HG02840 (cell line): ENCODE measurements around the gene HEATR1.
"Not testable (repeated sequence)": the region's sequence is repeated elsewhere in the genome, so short reads cannot be mapped to it uniquely, and the experiment has no call there.

Experiments
- ATAC-seq: cut with Tn5 transposase; IDR thresholded peaks from one replicate; pipeline ENCODE4 v1.9.1; 2021; ENCODE audit warnings: mild to moderate bottlenecking, moderate library complexity, moderate number of reproducible peaks; ENCODE audit not compliant: unreplicated experiment, low FRiP score

Gene HEATR1

DNA sequence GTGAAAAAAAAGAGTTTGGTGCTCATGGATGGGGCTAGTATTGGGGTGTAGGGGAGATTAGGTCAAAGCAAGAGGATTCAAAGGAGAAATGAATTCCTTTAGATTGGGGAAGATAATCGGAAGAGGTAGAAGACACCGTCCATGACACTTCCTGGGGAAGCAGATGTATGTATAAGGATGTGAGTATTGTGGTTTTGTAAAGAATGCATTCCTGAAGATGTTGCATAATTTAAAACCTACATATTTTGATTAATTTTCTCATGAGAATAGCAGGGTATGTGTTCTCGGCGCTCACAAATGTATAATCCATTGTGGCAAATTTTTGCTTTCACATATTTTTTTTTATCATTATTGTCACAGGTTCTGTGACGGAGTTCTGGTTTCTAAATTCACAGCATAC is 86.0 kb downstream of the HEATR1 start:
- ATAC-seq, result no peak

DNA sequence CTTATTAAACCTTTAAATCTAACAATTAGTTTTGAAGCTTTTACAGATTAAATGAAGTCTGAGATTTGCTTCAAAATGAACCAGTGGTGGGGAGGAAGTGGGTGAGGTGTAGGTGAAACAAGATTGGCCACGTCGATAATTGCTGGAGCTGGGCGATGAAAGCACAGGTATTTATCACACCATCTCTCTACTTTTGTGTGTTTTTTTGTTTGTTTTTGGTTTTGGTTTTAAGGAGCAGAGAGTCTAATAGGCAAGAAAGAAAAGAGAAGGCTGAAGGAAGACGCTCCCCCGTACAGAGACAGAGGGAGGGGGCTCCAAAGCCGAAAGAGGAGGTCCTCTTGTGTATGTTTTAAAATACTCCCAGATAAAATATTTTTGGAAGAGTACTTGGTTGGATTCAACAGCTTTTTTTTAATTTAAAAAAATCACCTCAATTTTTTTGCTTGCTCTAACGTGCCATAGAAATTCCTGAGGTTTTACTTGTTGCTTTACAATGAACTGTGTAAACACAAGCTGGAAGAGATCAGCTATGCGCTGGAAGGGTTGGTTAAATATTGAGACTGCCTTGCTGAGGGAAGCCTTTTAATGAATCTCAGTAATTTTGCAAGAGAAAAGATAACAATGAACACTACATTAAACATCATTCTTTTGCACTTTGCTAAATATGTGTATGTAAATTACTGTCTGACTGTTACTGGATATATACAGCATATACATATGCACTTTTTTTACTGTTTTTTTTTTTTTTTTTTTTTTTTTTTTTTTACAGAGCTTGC is 87.2 kb downstream of the HEATR1 start:
- ATAC-seq, result no peak

DNA sequence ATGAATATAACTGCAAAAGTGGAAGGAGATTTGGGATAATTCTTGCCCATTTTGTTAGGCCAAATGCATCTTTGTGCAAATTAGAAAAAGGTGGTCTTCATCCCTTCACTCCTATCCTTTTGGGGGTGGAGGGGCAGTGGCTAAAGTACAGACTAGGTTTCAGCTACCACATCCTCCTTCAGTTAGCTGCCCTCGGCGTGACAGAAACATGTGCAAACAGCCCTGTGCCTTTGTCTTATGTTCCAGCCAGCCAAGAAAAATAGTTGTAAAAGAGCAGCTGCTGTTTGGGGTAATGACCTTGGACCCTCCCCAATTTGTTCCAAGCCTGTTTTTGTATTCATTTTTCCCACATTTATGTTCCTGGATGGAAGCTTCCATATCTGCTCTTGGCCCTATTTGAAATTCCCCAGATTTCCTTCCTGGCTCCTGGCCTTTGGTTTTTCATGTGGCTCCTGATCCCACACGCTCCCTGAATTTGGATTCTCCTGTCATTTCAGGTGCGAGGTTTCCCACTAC is 88.8 kb downstream of the HEATR1 start:
- no peak for ATAC-seq

- no peak for ATAC-seq
Observed at GRCh38 chr1:236514703-236515442, 89.4 kb downstream of the HEATR1 start.

DNA sequence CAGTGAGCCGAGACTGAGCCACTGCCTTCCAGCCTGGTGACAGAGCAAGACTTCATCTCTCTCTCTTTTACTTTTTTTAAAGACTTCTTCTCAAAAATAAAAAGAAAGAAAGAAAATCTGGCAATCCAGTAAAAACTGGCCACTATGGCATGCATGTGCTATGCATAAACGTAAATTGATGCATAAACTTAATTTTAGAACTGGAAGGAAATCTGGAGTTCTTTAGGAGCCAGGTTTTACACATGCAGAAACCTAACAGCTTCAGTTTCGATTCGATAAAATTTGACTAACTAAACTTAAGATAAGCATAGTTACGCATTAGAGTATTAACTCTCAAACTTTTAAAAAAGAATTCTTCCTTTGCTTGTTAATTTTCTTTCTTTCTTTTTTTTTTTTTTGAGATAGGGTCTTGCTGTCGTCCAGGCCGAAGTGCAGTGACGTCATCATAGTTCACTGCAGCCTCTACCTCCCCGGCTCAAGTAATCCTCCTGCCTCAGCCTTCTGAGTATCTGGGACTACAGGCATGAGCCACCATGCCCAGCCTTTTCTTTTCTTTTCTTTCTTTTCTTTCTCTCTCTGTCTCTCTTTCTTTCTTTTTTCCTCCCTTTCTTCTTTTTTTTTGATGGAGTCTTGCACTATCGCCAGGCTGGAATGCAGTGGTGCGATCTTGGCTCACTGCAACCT is 92.4 kb downstream of the HEATR1 start:
- no peak for ATAC-seq

DNA sequence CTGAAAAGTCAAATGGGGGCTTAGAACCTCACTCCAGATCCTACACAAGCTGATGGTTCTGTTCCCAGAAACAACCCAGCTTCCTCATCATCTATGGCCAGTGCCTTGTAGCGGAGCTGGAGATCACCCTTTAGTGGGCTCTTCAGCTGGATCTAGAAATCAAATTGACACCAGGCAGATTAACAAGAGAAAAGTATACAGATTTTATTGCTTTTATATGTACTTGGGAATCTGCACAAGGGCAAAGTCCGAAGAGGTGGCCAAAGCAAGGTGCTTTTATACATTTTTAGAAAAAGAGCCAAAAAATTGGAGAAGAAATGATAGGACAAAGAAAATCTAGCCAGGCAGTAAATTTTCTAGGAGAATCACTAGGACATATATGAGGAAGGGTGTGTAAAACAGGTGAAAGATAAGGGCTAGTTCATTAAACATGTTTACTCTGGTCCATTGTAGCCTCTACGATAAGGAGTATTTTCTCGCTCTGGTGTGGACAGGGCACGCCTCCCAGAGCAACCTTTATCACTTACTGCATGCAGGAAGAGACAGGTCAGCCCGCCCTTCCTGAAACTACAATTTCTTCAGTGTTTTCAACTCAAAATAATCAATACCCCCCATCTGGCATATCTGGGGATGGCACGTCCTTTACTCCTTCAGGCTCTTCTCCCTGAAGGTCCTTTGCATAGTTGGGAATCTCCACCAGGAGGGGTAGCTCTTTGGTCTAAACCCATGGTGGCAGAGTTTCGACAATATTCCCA is 94.5 kb downstream of the HEATR1 start:
- ATAC-seq, result no peak

GRCh38 chr1:236509203-236509602 is 95.1 kb downstream of the HEATR1 start:
- ATAC-seq, result no peak

DNA sequence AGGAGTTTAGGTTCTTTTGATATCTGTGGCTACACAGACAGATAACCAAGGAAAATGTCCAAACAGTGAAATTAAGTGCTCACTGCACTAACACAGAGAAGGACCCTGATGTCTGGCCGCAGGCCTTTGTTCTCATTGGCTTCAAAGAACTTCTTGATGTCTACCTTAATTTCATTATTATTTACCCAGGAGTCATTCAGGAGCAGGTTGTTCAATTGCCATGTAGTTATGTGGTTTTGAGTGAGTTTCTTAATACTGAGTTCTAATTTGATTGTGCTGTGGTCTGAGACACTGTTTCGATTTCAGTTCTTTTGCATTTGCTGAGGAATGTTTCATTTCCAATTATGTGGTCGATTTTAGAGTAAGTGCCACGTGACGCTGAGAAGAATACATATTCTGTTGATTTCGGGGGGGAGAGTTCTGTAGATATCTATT is 95.7 kb downstream of the HEATR1 start:
- ATAC-seq, result no peak

- no peak for ATAC-seq
Observed at GRCh38 chr1:236507022-236507700, 97.2 kb downstream of the HEATR1 start.

GRCh38 chr1:236504338-236504737 is 100.0 kb downstream of the HEATR1 start:
- ATAC-seq, result not testable (repeated sequence)

- ATAC-seq, result no peak
Observed at GRCh38 chr1:236502972-236503639, 101.2 kb downstream of the HEATR1 start.

GRCh38 chr1:236502579-236502971 is 101.7 kb downstream of the HEATR1 start:
- ATAC-seq, result no peak

- no peak for ATAC-seq
Observed at GRCh38 chr1:236501093-236501492, 103.2 kb downstream of the HEATR1 start.
